HG03457 (cell line): Measurements from ENCODE around the gene SCAP.
"Not testable (repeated sequence)": the region's sequence is repeated elsewhere in the genome, so short reads cannot be mapped to it uniquely, and the experiment has no call there.

ENCODE experiments used
- ATAC-seq: cut with Tn5 transposase; IDR thresholded peaks from one replicate; pipeline ENCODE4 v1.9.1; 2021; ENCODE audit warnings: moderate number of reproducible peaks; ENCODE audit not compliant: unreplicated experiment

The SCAP gene

DNA sequence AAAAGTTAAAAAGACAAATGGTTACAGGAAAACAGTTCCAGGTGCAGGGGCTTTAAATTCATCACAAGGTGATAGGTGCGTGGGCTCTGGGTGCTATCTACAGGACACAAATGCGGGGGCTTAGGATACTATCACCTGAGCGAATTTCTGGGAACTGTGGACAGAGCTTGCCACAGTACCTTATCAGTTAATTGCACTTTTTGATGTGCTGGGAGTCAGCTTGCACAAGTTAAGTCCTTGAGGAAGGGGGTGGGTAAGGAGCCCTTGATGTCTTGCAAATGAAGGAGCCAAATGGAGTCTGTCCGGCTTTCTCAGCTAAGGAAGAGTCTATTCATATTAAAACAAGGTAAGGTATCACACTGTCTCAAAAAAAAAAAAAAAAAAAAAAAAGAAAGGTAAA is 6.0 kb upstream of the SCAP start:
- ATAC-seq, result not testable (repeated sequence)

DNA sequence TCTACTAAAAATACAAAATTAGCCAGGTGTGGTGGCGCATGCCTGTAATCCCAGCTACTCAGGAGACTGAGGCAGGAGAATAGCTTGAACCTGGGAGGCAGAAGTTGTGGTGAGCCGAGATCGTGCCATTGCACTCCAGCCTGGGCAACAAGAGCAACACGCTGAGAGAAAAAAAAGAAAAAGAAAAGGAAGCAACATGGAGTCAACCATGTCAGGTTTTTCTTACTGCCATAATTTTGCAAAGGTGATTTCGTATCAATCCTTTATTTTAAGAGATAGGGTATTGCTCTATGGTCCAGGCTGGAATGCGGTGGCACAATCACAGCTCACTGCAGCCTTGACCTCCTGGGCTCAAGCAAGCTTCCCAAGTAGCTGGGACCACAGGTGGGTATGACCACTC is 4.5 kb upstream of the SCAP start:
- ATAC-seq, result not testable (repeated sequence)

GRCh38 chr3:47479826-47480160 is 4.1 kb upstream of the SCAP start:
- no peak for ATAC-seq

- ATAC-seq, result no peak
Observed at GRCh38 chr3:47478022-47478421, 2.3 kb upstream of the SCAP start.

- ATAC-seq, result no peak
Observed at GRCh38 chr3:47476644-47477199, 981 bp upstream of the SCAP start.

DNA sequence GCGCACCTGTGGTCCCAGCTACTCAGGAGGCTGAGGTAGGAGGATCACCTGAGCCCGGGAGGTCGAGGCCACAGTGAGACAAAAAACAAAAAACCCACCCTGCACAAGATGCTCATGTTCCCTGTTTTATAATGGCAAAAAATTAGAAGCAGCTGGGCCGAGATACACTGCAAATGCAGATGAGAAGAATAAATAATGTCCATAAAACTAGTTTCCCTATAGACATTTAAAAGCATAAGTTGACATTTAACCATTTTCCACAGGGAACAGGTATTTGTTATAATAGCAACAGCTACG is 537 bp upstream of the SCAP start:
- no peak for ATAC-seq

- no peak for ATAC-seq
Observed at GRCh38 chr3:47475029-47475569, 642 bp downstream of the SCAP start.

- ATAC-seq, result no peak
Observed at GRCh38 chr3:47473391-47473790, 2.4 kb downstream of the SCAP start.

- no peak for ATAC-seq
Observed at GRCh38 chr3:47469616-47470015, 6.1 kb downstream of the SCAP start.

DNA sequence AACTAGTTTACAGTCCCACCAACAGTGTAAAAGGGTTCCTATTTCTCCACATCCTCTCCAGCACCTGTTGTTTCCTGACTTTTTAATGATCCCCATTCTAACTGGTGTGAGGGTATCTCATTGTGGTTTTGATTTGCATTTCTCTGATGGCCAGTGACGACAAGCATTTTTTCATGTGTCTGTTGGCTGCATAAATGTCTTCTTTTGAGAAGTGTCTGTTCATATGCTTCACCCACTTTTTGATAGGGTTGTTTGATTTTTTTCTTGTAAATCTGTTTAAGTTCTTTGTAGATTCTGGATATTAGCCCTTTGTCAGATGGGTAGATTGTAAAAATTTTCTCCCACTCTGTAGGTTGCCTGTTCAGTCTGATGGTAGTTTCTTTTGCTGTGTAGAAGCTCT is 7.4 kb downstream of the SCAP start:
- not testable (repeated sequence) for ATAC-seq

DNA sequence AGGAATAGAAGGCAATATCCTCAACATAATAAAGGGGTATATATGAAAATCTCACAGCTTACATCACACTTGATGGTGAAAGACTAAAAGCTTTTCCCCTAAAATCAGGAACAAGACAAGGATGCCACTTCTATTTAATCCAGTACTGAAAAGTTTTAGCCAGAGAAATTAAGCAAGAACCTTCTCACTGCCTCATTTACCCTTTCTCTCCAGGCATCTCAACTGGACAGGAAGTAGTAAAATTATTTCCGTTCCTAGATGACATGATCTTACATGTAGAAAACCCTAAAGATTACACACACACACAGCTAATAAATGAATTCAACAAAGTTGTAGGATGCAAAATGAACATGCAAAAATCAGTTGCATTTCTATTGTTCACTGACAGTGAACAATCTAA is 11.2 kb downstream of the SCAP start:
- ATAC-seq, result no peak

GRCh38 chr3:47459534-47460085 is 16.1 kb downstream of the SCAP start:
- not testable (repeated sequence) for ATAC-seq

GRCh38 chr3:47456984-47457383 is 18.8 kb downstream of the SCAP start:
- no peak for ATAC-seq

- ATAC-seq, result no peak
Observed at GRCh38 chr3:47455806-47456452, 19.8 kb downstream of the SCAP start.

- no peak for ATAC-seq
Observed at GRCh38 chr3:47452453-47453215, 23.1 kb downstream of the SCAP start.

DNA sequence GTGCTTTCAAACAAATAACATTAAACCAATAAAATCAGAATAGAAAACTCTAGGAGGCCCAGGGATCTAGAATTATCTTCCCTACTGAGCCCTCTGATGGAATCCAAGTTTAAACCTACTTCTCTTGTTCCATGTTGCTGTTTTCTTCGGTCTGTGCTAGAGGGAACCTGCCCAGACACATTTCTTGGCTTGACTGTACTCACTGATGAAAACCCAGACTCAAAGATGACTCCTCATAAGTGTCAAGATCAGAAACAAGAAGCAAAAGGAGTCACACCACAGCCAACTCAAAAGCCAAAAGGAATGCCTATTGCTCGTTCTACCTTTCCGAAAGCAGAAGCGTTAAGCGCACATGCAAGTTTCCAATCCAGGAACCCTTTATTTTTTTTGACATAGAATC is 31.6 kb downstream of the SCAP start:
- ATAC-seq, result no peak

DNA sequence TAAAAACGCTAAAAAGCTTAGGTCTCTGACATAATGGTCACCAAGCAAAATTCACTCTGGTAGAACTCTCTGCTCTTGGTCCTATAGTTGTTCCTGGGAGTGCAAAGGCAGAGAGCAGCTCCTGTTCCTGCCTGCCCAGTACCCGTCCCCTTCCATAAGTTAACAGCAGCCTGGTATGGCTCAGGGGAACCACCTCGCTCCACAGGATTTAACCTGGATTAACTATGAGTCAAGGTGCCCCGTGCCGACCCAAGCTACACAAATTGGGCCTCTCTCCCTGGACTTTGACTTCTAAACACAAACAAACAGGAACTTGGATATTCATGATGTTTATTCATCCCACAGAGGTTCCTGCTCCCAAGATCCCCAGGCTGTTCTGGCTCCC is 32.1 kb downstream of the SCAP start:
- ATAC-seq, result no peak

- ATAC-seq, result no peak
Observed at GRCh38 chr3:47441796-47442551, 33.8 kb downstream of the SCAP start.

- ATAC-seq, result no peak
Observed at GRCh38 chr3:47440131-47440530, 35.6 kb downstream of the SCAP start.

DNA sequence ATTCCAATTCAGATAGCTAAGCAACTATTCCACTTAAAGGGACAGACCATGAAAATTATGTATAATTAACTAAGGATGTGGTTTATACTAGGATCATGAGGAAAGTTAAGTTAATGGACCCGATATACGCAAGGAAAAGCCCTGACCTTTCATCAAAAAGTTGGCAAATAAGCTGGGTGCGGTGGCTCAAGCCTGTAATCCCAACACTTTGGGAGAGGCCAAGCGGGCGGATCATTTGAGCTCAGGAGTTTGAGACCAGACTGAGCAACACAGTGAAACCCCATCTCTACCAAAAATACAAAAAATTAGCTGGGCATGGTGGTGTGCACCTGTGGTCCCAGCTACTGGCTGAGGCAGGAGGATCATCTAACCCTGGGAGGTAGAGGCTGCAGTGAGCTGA is 39.6 kb downstream of the SCAP start:
- no peak for ATAC-seq

DNA sequence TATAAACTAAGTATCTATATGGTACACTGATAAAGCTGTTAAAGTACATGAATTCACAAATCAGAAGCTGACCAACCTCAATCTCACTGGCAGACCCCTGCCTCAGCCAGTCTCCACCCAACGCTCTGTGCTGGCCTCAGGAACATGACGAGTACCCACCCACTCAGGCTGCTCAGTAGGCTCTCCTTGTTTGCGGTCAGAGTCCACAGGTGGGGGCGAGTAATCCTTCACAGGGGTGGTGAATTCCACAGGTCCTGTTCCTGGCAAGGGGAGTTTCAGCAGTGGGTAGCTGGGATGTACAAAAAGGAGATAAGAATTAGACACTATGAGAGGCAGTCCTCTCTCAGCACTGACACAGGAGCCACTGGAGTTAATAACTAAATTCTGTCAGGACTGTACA is 40.9 kb downstream of the SCAP start:
- ATAC-seq, result no peak
